Thoracic aorta (tissue), 2 donors: ENCODE data around the gene CBLB. TPM values are rescaled to one million over a fixed set of nuclear protein-coding genes. Genes with fewer than 3 reads are reported as not detected.
A peak's percentile ranks its signal among the peaks of the same experiment; 100 is the strongest.

Experiments
- ATAC-seq: fragments of 150-250 bp; one replicate; pipeline ENCODE4 v1.8.0; 2017; ENCODE audit warnings: low read depth; ENCODE audit not compliant: insufficient number of reproducible peaks, low FRiP score
- DNase-seq: peaks from one replicate; pipeline ENCODE4 v3.0.0-alpha.2; 2020; ENCODE audit warnings: low spot score
- H3K27ac ChIP-seq, 2 donors: fragments of 200-600 bp; sonication (generic); 1 replicate in 1 of 2; 2 replicates in 1 of 2; pipeline ENCODE4 v1.5.1; 2016; ENCODE audit warnings: mild to moderate bottlenecking in 2 of 2, moderate library complexity in 2 of 2
- H3K27me3 ChIP-seq: fragments of 200-600 bp; sonication (generic); replicated peaks from 2 replicates; pipeline ENCODE4 v1.6.0; 2016; ENCODE audit warnings: mild to moderate bottlenecking; ENCODE audit not compliant: insufficient read depth
- H3K36me3 ChIP-seq: fragments of 200-600 bp; sonication (generic); one replicate; pipeline ENCODE4 v1.5.1; 2016
- H3K4me1 ChIP-seq, 2 donors: fragments of 200-600 bp; sonication (generic); 1 replicate in 1 of 2; 2 replicates in 1 of 2; pipeline versions ENCODE4 v1.5.1 to v1.6.0; 2016; ENCODE audit warnings: low read depth in 2 of 2, mild to moderate bottlenecking in 1 of 2; ENCODE audit not compliant: control insufficient read depth in 1 of 2
- H3K4me3 ChIP-seq: fragments of 200-600 bp; sonication (generic); 2 replicates; pipeline ENCODE4 v1.5.1; 2016; ENCODE audit warnings: mild to moderate bottlenecking
- H3K9me3 ChIP-seq: fragments of 200-600 bp; sonication (generic); 2 replicates; pipeline ENCODE4 v1.5.1; 2016
- CTCF ChIP-seq: fragments of 200-600 bp; sonication (generic); IDR thresholded peaks from one replicate; pipeline ENCODE4 v1.5.1; 2019; ENCODE audit warnings: antibody characterized with exemption
- total RNA-seq, 2 donors: library from RNA; depleted of rRNA; stranded (reverse); fragments of >200 nt; gene quantifications; one replicate each; pipeline versions ENCODE4 v1.1.0 to v1.2.3, GENCODE V29; 2016

The CBLB gene
- total RNA-seq, 2 donors from 2014 or later = 51.0 to 145 TPM

- no peak overlapping the region for H3K27ac ChIP-seq
- DNase-seq (no peak), ATAC-seq (no peak)
- H3K36me3 ChIP-seq = peaks cover 2% of the 10 kb centered on the region
- H3K27me3 ChIP-seq = no peaks in the 10 kb centered on the region
- no peak for TF ChIP-seq CTCF
- H3K4me1 ChIP-seq = peaks cover 33 to 39% of the 10 kb centered on the region in 2 donors
- no peaks in the 10 kb centered on the region for H3K9me3 ChIP-seq
- no peak overlapping the region for H3K4me3 ChIP-seq
Observed at GRCh38 chr3:105847865-105848264, 20.9 kb downstream of the CBLB start.

- Histone ChIP-seq H3K27me3 (no peaks in the 10 kb centered on the region), H3K36me3 (no peaks in the 10 kb centered on the region), H3K4me1 (peaks cover 33 to 39% of the 10 kb centered on the region in 2 donors), H3K27ac (no peak overlapping the region), H3K9me3 (no peaks in the 10 kb centered on the region), H3K4me3 (peak overlapping the region; percentile 4)
- DNase-seq (no peak), ATAC-seq (no peak)
- no peak for TF ChIP-seq CTCF
Observed at GRCh38 chr3:105847452-105847851, 21.4 kb downstream of the CBLB start.

GRCh38 chr3:105846809-105847208 is 22.0 kb downstream of the CBLB start:
- TF ChIP-seq CTCF = no peak
- H3K4me3 ChIP-seq = no peak overlapping the region
- no peak overlapping the region for H3K27ac ChIP-seq
- no peaks in the 10 kb centered on the region for H3K9me3 ChIP-seq
- DNase-seq = no peak
- no peaks in the 10 kb centered on the region for H3K27me3 ChIP-seq
- H3K36me3 ChIP-seq = no peaks in the 10 kb centered on the region
- ATAC-seq = no peak
- peaks cover 33 to 39% of the 10 kb centered on the region in 2 donors for H3K4me1 ChIP-seq

GRCh38 chr3:105845488-105845887 is 23.3 kb downstream of the CBLB start:
- Histone ChIP-seq H3K4me3 (no peak overlapping the region), H3K36me3 (no peaks in the 10 kb centered on the region), H3K9me3 (no peaks in the 10 kb centered on the region), H3K27ac (no peak overlapping the region), H3K27me3 (no peaks in the 10 kb centered on the region), H3K4me1 (peaks cover 33 to 39% of the 10 kb centered on the region in 2 donors)
- no peak for DNase-seq
- TF ChIP-seq CTCF = no peak
- no peak for ATAC-seq

GRCh38 chr3:105844704-105845103 is 24.1 kb downstream of the CBLB start:
- peaks cover 33 to 39% of the 10 kb centered on the region in 2 donors for H3K4me1 ChIP-seq
- no peak overlapping the region for H3K4me3 ChIP-seq
- no peaks in the 10 kb centered on the region for H3K36me3 ChIP-seq
- H3K27me3 ChIP-seq = no peaks in the 10 kb centered on the region
- ATAC-seq (no peak), DNase-seq (no peak)
- no peak overlapping the region for H3K27ac ChIP-seq
- no peaks in the 10 kb centered on the region for H3K9me3 ChIP-seq
- no peak for TF ChIP-seq CTCF
